Activated T-helper 2 cell treated with anti-CD3 and anti-CD28 coated beads, Interferon-gamma antibody, Interleukin-2, Interleukin-4, amounts not matched to agents 10 μg/mL and 5 μg/mL and 100 μg/mL, durations not matched to agents 14 hours and 24 hours and 36 hours (primary cell): ENCODE measurements around the gene EGR4. TPM values are rescaled to one million over a fixed set of nuclear protein-coding genes. Genes with fewer than 3 reads are reported as not detected.

Experiments used
- DNase-seq: peaks from one replicate; pipeline ENCODE4 v3.0.0; 2021; ENCODE audit warnings: low spot score
- H3K27ac Mint-ChIP-seq: one replicate; pipeline ENCODE4 v1.8.0; 2021; ENCODE audit warnings: mixed read lengths
- H3K27me3 Mint-ChIP-seq: one replicate; pipeline ENCODE4 v1.8.0; 2021; ENCODE audit warnings: low read depth, mixed read lengths
- H3K36me3 Mint-ChIP-seq: one replicate; pipeline ENCODE4 v1.8.0; 2021; ENCODE audit warnings: low read depth, mixed read lengths
- H3K4me1 Mint-ChIP-seq: one replicate; pipeline ENCODE4 v1.8.0; 2021; ENCODE audit warnings: low read depth, mixed read lengths
- H3K4me3 Mint-ChIP-seq: one replicate; pipeline ENCODE4 v1.8.0; 2021; ENCODE audit warnings: low read depth, mild to moderate bottlenecking, moderate library complexity, mixed read lengths
- H3K9me3 Mint-ChIP-seq: one replicate; pipeline ENCODE4 v1.8.0; 2021; ENCODE audit warnings: mixed read lengths
- intact Hi-C: fragments of 100-400 bp; cut with micrococcal nuclease; formaldehyde crosslinking; loops from one replicate; pipeline ENCODE4 v1.15.1; 2023
- total RNA-seq: library from RNA; stranded (reverse); gene quantifications from 2 replicates; pipeline ENCODE4 v1.2.3, GENCODE V29; 2022

Gene EGR4
- total RNA-seq, 1 donor from 2014 or later = 0.46 TPM

DNA sequence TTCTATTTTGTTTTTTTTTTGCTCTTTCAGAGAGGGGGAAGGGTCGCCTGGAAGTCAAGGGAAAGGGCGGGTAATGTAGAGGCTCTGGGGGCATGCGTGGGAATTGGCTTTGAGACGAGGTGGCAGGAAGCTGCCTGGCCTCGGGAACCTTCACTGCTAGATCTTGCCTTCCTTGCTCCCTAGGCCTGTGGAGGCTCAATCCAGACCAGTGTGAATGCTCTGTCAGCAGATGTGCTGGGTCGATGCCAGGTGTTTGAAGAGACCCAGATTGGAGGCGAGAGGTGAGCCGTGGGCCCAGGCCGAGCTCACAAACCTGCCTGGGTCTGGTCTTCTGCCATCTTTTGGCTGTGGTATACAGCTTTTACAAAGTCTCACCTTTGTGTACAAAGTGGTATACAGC is 43.7 kb downstream of the EGR4 start:
- Mint-ChIP-seq H3K27ac (no peak overlapping the region), H3K9me3 (no peaks in the 10 kb centered on the region), H3K4me1 (peaks cover 9% of the 10 kb centered on the region), H3K36me3 (peaks cover 88% of the 10 kb centered on the region), H3K27me3 (no peaks in the 10 kb centered on the region), H3K4me3 (no peak overlapping the region)
- intact Hi-C loops = no loop called here
- no peak for DNase-seq

DNA sequence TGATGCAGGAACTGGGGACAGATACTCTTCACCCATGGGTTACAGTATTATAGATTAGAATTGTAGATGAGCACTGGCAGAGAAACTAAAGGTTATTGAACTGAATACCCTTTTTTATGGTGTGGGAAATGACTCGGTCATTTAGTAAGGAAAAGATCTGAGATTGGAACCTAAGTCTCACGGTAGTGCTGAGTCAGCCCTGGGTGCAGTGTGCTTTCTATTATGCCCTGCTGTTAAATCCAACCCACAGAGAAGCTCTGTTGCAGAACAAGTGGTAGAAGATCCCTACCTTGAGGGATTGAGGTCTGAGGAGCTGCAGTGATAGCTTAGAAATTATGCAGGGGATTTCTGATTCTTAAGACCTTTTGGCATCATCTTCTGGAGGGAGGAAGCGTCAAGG is 46.5 kb downstream of the EGR4 start:
- H3K27ac Mint-ChIP-seq = no peak overlapping the region
- intact Hi-C loops = no loop called here
- no peak overlapping the region for H3K4me3 Mint-ChIP-seq
- H3K4me1 Mint-ChIP-seq = peaks cover 17% of the 10 kb centered on the region
- no peak for DNase-seq
- H3K9me3 Mint-ChIP-seq = no peaks in the 10 kb centered on the region
- H3K27me3 Mint-ChIP-seq = no peaks in the 10 kb centered on the region
- peaks cover 83% of the 10 kb centered on the region for H3K36me3 Mint-ChIP-seq

DNA sequence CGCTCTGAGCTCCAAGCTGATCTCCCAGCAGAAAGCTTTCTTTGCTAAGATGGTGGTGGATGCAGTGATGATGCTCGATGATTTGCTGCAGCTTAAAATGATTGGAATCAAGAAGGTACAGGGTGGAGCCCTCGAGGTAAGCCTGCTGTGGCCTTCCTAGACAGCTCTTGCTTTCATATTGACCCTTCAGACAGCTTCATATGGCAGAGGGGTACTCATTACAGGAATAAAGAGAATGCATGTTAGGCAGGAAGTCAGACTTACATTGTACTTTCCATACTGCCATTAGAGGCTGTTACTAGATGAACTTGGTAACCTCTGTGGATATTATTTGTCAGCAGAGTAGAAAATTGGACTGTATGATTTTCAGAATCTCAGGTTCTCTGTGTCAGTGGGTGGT is 48.8 kb downstream of the EGR4 start:
- intact Hi-C loops = no loop called here
- Mint-ChIP-seq H3K9me3 (no peaks in the 10 kb centered on the region), H3K4me1 (peaks cover 17% of the 10 kb centered on the region), H3K4me3 (no peak overlapping the region), H3K27me3 (no peaks in the 10 kb centered on the region), H3K27ac (no peak overlapping the region), H3K36me3 (peaks cover 77% of the 10 kb centered on the region)
- no peak for DNase-seq

DNA sequence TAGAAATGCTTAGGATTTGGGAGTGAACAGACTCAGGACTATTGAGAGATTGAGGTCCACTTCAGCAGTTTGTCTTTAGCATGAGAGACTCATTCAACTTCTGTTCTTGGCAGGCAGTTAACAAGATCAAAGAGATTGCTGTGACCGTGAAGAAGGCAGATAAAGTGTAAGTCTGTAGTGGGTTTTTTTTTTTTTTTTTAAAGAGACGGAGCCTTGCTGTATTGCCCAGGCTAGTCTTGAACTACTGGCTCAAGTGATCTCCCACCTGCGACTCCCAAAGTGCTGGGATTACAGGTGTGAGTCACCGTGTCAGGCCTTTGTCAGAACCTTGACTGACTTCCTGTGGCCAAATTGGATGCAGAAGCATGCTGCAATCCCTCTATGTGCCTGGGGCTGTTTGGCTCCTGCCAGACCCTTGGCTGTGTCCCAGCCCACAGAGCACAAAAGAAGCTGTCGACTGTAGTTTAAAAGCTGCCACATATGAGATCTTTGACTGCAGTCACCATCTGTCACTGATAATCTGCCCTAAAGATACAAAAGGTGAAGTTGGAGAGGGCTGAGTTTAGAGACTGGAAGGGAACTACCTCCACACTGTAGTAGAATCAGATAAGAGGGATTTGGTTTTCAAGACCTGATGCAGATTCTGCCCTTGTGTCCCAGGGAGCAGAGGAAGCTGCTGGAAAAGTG is 49.3 kb downstream of the EGR4 start:
- no peak overlapping the region for H3K4me3 Mint-ChIP-seq
- no peaks in the 10 kb centered on the region for H3K9me3 Mint-ChIP-seq
- intact Hi-C loops = no loop called here
- H3K27ac Mint-ChIP-seq = no peak overlapping the region
- no peaks in the 10 kb centered on the region for H3K27me3 Mint-ChIP-seq
- H3K36me3 Mint-ChIP-seq = peaks cover 76% of the 10 kb centered on the region
- peaks cover 17% of the 10 kb centered on the region for H3K4me1 Mint-ChIP-seq
- DNase-seq = no peak

Other genes starting within 250 kb of the EGR4 start
- gene SFXN5, start 221.8 kb downstream of the EGR4 start, total RNA-seq = 18.4 and 18.5 TPM in 2 replicates
- gene RAB11FIP5, start 180.6 kb downstream of the EGR4 start, total RNA-seq = 10.7 and 11.7 TPM in 2 replicates
- not detected in 2 replicates for gene NOTO, start 91.0 kb downstream of the EGR4 start, total RNA-seq
- 48.7 and 51.4 TPM in 2 replicates for gene SMYD5, start 79.3 kb downstream of the EGR4 start, total RNA-seq
- gene PRADC1, start 60.3 kb downstream of the EGR4 start, total RNA-seq = 10.5 and 11.4 TPM in 2 replicates
- 562 and 584 TPM in 2 replicates for gene CCT7, start 59.2 kb downstream of the EGR4 start, total RNA-seq
- gene FBXO41, start 9.1 kb downstream of the EGR4 start, total RNA-seq = 25.3 and 25.7 TPM in 2 replicates
- 19.0 and 21.6 TPM in 2 replicates for gene ALMS1, start 92.3 kb upstream of the EGR4 start, total RNA-seq